NOMO-1 treated with DMSO at 0.1 percent for 48 hours (cell line): Measurements from ENCODE around the gene OR4N5.

Source experiments
- DNase-seq: peaks from one replicate; lab custom pipeline; 2025; ENCODE audit not compliant: unreplicated experiment; lab: John Stamatoyannopoulos, UW

The OR4N5 gene

DNA sequence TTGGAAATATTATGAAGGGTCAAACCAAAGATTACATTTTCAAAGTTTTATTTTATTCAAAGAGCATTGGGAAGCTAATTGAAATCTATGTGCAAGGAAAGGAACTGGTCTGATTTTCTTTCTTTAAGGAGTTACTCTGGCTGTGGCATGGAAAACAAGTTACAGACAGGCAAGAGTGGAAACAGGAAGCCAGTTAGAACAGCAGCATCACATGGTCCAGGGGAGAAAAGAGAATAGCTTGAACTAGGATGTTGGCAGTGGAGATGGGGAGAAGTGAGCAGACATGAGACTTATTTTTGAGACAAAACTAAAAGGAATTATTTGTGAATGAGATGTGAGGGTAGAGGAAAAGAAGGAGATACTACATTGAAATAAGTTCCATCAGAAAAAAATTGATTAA is 55.5 kb downstream of the OR4N5 start:
- no peak for DNase-seq
